Stimulated activated CD4-positive, alpha-beta T cell treated with anti-CD3 and anti-CD28 coated beads, Interleukin-1b, Interleukin-23, amount 100 ng/mL, for 4 hours (primary cell): ENCODE data around the gene OR6Q1.

Source experiments
- DNase-seq, 2 donors: peaks; one replicate each; pipeline ENCODE4 v3.0.0-alpha.2; 2020; ENCODE audit warnings: low read depth in 2 of 2

Gene OR6Q1

DNA sequence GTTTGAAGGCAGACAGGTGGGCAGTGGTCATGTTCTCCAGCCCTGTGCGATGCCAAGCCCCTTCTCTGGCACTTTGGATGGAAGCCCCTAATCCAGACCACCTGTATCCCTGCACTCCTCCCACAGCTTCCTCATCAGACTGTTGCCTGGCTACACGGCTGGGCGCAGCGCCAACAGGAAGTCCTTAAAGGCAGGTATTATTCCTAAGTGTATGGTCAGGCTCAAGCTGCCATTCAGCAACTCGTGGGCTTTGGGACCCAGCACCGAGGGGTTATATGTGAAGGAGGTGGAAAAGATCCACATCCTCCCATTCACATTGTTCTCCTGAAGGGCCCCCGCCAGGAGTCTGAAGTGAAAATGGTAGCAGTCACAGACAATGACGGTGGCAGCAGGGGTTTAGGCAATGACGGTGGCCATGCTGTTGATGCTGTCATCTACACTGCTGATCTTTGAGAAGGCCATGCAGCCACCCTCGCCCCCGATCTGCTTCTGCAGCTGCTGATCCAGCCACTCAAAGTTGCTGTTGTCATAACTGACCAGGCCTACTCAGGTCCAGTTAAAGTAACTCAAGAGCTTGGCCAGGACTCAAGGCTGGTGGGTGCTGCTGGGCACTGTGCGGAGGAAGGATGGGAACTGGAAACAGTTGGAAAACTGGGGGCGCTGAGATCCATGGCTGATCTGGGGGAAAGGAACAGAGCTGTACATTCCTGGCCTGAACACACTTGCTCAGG, 27.7 kb downstream of the OR6Q1 start:
- DNase-seq = no peak

DNA sequence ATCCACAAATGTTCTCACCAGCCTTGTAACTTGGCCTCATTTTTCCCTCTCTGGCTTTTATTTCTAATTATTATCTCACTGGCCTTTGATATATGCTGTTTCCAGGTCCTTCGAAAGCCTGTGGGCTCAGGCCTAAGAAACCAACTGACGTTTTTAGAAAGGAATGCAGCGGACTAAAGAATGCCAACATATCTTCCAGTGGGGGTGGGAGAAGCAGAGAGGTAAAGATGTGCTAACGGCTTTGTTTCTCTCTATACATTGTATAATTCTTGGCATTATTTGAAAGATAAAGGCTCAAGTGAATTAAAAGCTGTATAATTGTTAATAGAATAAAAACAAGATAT, 28.2 kb downstream of the OR6Q1 start:
- no peak for DNase-seq

DNA sequence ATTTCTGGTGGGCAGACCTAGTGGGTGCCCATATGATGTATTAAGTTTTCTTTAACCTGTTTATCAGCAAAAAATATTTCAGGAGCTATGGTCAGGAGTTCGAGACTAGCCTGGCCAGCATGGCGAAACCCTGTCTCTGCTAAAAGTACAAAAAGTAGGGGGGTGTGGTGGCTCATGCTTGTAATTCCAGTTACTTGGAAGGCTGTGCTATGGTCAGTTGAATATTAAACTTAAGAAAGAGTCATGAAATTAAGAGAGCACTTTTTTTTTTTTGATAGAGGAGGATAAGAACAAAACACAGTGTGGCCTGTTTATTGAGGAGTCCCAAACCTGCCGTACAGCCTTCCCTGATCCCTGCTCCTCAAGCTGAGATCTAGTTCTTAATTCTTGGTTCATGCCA, 29.8 kb downstream of the OR6Q1 start:
- DNase-seq = no peak

DNA sequence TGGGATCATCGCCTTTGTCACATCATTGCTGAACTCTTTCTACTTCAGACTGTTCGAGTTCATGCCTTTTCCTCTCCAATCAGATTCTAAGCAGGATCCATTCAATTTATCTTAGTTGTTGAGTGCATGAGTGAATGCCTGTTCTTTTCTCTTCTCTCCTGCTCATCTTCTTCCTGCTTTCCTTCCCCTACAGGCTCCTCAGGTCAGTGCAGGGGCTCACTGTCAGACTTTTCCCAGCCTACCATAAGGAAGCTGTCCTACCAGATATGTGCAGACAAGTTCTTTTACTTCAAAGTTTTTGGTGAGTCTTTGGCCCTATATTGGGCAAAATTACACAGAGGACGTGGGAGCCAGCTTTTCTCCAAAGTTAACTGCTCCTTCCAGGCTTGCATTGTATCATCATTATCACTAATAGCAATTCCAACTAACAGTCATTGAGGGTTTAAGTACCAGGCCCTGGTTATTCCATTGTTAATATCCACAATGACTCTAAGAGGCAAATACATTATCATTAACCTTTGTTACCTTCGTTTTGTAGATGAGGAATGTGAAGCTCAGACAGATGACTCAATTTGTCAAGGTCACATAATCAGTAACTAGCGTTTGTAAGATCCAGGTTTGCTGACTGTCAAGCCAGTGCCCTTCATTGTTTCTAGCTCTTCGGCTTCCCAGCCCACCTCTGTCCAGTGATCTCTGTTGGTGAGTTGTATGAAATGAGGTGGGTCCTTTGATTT, 30.4 kb downstream of the OR6Q1 start:
- DNase-seq = no peak

DNA sequence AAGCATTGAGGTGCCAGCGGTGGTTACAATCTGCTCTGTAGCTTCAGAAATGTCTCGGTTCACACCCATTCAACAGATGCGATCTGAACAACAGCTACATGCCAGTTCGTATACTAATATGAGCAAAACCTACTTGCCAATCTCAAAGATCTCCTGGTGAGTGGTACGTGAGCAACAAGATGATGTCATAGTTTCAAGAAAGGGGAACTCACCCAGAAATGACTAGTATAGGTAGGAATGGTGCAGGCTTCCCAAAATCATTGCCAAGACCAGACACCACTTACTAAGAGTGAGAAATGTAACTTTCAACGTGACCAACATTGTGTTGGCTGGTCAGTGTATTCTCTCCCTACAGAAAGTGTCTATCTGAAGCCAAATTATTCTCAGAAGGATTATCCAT, 31.1 kb downstream of the OR6Q1 start:
- no peak for DNase-seq

DNA sequence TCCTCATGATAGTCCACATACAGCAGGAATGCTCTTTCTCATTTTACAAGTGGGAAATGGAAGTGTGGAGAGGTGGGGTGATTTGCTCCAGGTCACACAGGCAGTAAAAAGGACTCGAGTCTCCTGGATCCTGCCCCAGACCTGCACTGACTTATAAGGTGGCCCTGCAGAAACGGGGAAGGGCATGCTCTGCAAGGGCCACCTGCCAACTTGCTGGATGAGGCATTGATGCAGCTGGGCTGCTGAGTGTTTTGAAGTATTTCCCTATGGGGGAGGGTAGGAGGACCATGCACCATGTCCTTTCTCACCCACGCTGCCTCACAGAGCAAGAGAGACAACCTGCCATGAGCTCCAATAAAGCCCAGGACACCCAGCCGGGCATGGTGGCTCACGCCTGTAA, 36.9 kb downstream of the OR6Q1 start:
- no peak for DNase-seq

DNA sequence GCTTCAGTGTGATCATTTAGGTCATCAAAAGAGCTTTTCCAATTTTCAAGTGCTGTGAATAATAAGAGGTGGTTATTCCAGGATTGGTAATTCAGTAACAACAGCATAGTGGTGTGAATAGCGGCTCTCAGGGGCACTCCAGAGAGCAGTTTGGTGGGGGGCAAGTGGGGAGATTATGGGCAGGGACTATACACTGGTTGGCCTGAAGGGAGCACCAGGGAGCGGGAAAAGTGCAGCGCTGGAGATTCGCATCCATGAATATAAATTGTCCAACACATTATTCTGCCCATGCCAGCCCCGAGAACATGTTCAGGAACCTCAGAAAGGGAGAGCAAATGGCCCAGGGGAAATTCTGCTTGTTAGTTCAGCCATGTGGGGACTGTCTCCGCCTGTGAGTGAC, 37.9 kb downstream of the OR6Q1 start:
- no peak for DNase-seq

DNA sequence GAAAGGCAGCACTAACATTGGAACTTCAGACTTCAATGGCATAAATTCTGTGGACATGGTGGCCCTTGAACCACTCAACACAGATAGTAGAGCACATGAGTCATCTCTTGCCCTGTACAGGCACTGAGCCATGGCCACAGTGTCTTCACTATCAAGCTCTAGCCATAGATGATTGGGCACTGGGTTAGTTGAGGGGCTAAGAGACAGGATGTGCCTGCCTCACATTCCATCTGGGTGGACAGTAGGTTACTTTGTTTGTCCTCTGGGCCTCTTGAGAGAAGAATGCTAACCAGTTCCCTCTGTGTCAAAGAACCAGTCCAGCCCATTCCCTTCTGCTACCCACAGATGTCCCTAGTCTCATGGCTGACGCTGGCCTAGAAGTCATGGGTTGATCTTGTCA, 39.8 kb downstream of the OR6Q1 start:
- DNase-seq = no peak

DNA sequence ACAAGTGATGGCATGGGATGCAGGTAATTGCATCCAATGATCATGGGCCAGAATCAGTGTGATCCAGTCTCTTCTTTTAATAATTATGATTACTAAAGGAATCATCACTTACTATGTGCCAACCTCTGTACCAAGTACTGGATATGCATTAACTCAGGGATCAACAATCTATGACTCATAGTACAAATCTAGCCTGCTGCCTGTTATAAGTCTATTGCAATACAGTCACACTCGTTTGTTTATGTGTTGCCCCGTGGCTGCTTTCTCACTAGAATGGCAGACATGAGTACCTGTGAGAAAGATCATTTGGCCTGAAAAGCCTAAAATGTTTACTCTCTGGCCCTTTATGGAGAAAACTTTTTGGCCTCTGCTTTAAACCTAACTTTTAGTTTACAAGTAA, 45.0 kb downstream of the OR6Q1 start:
- DNase-seq = no peak
